ENCODE data around the gene CISD2.

The CISD2 gene

GRCh38 chr4:102843938-102844337, 24.9 kb upstream of the CISD2 start:
- ATAC-seq (ENCODE audit: insufficient read depth, low read depth) (no peak), DNase-seq (no peak)
- Histone ChIP-seq H3K9ac (ENCODE audit: low read depth, low read length) (no peak overlapping the region), H2AFZ (ENCODE audit: low read depth, low read length) (no peak overlapping the region), H4K20me1 (ENCODE audit: insufficient read depth, low read length) (peaks cover 16% of the 10 kb centered on the region; the same call in 1 of the 2 replicates), H3K4me3 (ENCODE audit: low read depth in 1 of 2, low read length in 2 of 2) (no peak overlapping the region), H3K36me3 (ENCODE audit: insufficient read depth, low read length) (peaks cover 2% of the 10 kb centered on the region; the same call in 1 of the 2 replicates), H3K4me2 (ENCODE audit: insufficient read depth, low read length) (no peak overlapping the region), H3K27me3 (ENCODE audit: insufficient read depth, low read length, poor library complexity) (no peaks in the 10 kb centered on the region), H3K4me1 (ENCODE audit: insufficient read depth, low read length) (no peaks in the 10 kb centered on the region), H3K9me3 (ENCODE audit: insufficient read depth, low read length, severe bottlenecking) (no peaks in the 10 kb centered on the region), H3K79me2 (ENCODE audit: insufficient read depth, low read length) (peaks cover 71% of the 10 kb centered on the region), H3K27ac (ENCODE audit: low read length) (no peak overlapping the region)
- TF ChIP-seq EZH2 (IDR thresholded peaks at IDR 0.05; ENCODE audit: borderline replicate concordance, low read depth, low read length, severe bottlenecking) (no peak), CTCF (IDR thresholded peaks at IDR 0.05; ENCODE audit: borderline replicate concordance, extremely low read depth, low read length, poor library complexity, severe bottlenecking) (no peak)

GRCh38 chr4:102847687-102848086, 21.1 kb upstream of the CISD2 start:
- H3K36me3 ChIP-seq (ENCODE audit: insufficient read depth, low read length) = no peaks in the 10 kb centered on the region
- DNase-seq (no peak), ATAC-seq (ENCODE audit: insufficient read depth, low read depth) (no peak)
- no peaks in the 10 kb centered on the region for H3K4me1 ChIP-seq (ENCODE audit: insufficient read depth, low read length)
- 0 out of 2 replicates have a peak, but pooled peaks cover 17% of the 10 kb centered on the region for H4K20me1 ChIP-seq (ENCODE audit: insufficient read depth, low read length)
- no peaks in the 10 kb centered on the region for H3K27me3 ChIP-seq (ENCODE audit: insufficient read depth, low read length, poor library complexity)
- H3K27ac ChIP-seq (ENCODE audit: low read length) = no peak overlapping the region
- no peak overlapping the region for H3K4me3 ChIP-seq (ENCODE audit: low read depth in 1 of 2, low read length in 2 of 2)
- no peaks in the 10 kb centered on the region for H3K9me3 ChIP-seq (ENCODE audit: insufficient read depth, low read length, severe bottlenecking)
- no peak overlapping the region for H2AFZ ChIP-seq (ENCODE audit: low read depth, low read length)
- no peak for TF ChIP-seq CTCF (IDR thresholded peaks at IDR 0.05; ENCODE audit: borderline replicate concordance, extremely low read depth, low read length, poor library complexity, severe bottlenecking)
- no peak for TF ChIP-seq EZH2 (IDR thresholded peaks at IDR 0.05; ENCODE audit: borderline replicate concordance, low read depth, low read length, severe bottlenecking)
- peaks cover 70% of the 10 kb centered on the region for H3K79me2 ChIP-seq (ENCODE audit: insufficient read depth, low read length)
- no peak overlapping the region for H3K4me2 ChIP-seq (ENCODE audit: insufficient read depth, low read length)
- H3K9ac ChIP-seq (ENCODE audit: low read depth, low read length) = no peak overlapping the region

DNA sequence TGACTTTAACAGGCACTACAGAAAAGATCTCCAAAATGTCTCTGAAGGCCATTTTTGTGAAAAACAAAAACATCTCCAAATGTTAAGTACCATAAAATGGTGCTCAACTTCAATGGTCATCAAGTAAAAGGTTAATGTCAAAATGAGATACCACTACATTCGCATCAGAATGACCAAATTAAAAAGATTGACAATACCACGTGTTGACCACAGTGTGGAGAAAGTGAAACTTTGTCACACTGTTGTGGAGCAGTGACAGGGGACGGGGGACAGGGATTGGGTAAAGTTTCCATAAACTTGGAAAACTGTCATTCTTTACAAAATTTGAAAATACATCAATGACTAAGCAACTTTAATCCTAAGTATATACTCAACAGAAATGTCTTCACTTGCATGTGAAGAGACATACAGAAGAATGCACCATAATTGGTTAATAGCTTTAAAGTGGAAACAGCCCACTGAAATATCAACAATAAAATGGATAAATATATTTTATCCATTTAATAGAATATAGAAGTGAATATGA, 19.1 kb upstream of the CISD2 start:
- no peak overlapping the region for H3K4me2 ChIP-seq (ENCODE audit: insufficient read depth, low read length)
- no peak overlapping the region for H3K9ac ChIP-seq (ENCODE audit: low read depth, low read length)
- no peaks in the 10 kb centered on the region for H3K4me1 ChIP-seq (ENCODE audit: insufficient read depth, low read length)
- no peaks in the 10 kb centered on the region for H3K36me3 ChIP-seq (ENCODE audit: insufficient read depth, low read length)
- no peak overlapping the region for H3K4me3 ChIP-seq (ENCODE audit: low read depth in 1 of 2, low read length in 2 of 2)
- no peak for TF ChIP-seq EZH2 (IDR thresholded peaks at IDR 0.05; ENCODE audit: borderline replicate concordance, low read depth, low read length, severe bottlenecking)
- TF ChIP-seq CTCF (IDR thresholded peaks at IDR 0.05; ENCODE audit: borderline replicate concordance, extremely low read depth, low read length, poor library complexity, severe bottlenecking) = no peak
- H3K27ac ChIP-seq (ENCODE audit: low read length) = no peak overlapping the region
- H3K79me2 ChIP-seq (ENCODE audit: insufficient read depth, low read length) = peaks cover 74% of the 10 kb centered on the region
- H3K27me3 ChIP-seq (ENCODE audit: insufficient read depth, low read length, poor library complexity) = no peaks in the 10 kb centered on the region
- 0 out of 2 replicates have a peak, but pooled peaks cover 9% of the 10 kb centered on the region for H4K20me1 ChIP-seq (ENCODE audit: insufficient read depth, low read length)
- ATAC-seq (ENCODE audit: insufficient read depth, low read depth) (no peak), DNase-seq (no peak)
- no peak overlapping the region for H2AFZ ChIP-seq (ENCODE audit: low read depth, low read length)
- H3K9me3 ChIP-seq (ENCODE audit: insufficient read depth, low read length, severe bottlenecking) = no peaks in the 10 kb centered on the region
